HG02970 (cell line): ENCODE data around the gene TTC33.

Experiments
- ATAC-seq: cut with Tn5 transposase; IDR thresholded peaks from one replicate; pipeline ENCODE4 v1.9.1; 2021; ENCODE audit warnings: mild to moderate bottlenecking, moderate library complexity, moderate number of reproducible peaks; ENCODE audit not compliant: unreplicated experiment, low FRiP score

TTC33 gene

GRCh38 chr5:40682154-40683017 is 73.4 kb downstream of the TTC33 start:
- no peak for ATAC-seq

GRCh38 chr5:40681363-40682153 is 74.2 kb downstream of the TTC33 start:
- ATAC-seq: no peak

- ATAC-seq: no peak
These were observed 74.9 kb downstream of the TTC33 start for GRCh38 chr5:40680741-40681362.

- ATAC-seq: no peak
These were observed 75.7 kb downstream of the TTC33 start, which contains the start of gene PTGER4 for GRCh38 chr5:40679913-40680681. Gene PTGER4 (plus strand): TSS chr5:40679915. CDS start chr5:40680994, 1,079 bp downstream.

GRCh38 chr5:40679148-40679912 is 76.4 kb downstream of the TTC33 start:
- peak; percentile 72 for ATAC-seq

- ATAC-seq: no peak
These were observed 77.2 kb downstream of the TTC33 start for GRCh38 chr5:40678460-40679147.

GRCh38 chr5:40678026-40678425 is 77.7 kb downstream of the TTC33 start:
- no peak for ATAC-seq

GRCh38 chr5:40677456-40677855 is 78.3 kb downstream of the TTC33 start:
- ATAC-seq: no peak

GRCh38 chr5:40676613-40677343 is 79.0 kb downstream of the TTC33 start:
- ATAC-seq: no peak

GRCh38 chr5:40675396-40676133 is 80.2 kb downstream of the TTC33 start:
- ATAC-seq: no peak

GRCh38 chr5:40674661-40675235 is 81.0 kb downstream of the TTC33 start:
- no peak for ATAC-seq

- ATAC-seq: no peak
These were observed 83.3 kb downstream of the TTC33 start for GRCh38 chr5:40672425-40672824.

- ATAC-seq: no peak
These were observed 86.0 kb downstream of the TTC33 start for GRCh38 chr5:40669606-40670390.

GRCh38 chr5:40667161-40667663 is 88.5 kb downstream of the TTC33 start:
- ATAC-seq: no peak

- no peak for ATAC-seq
These were observed 89.1 kb downstream of the TTC33 start for GRCh38 chr5:40666657-40667056.

GRCh38 chr5:40665635-40666298 is 90.0 kb downstream of the TTC33 start:
- ATAC-seq: no peak
